Sigmoid colon (tissue), 7 donors: Measurements from ENCODE around the gene TTC31. TPM values are rescaled to one million over a fixed set of nuclear protein-coding genes. Genes with fewer than 3 reads are reported as not detected.

ENCODE experiments used
- DNase-seq: peaks from one replicate; pipeline ENCODE4 v3.0.0-alpha.2; 2019
- H3K27ac ChIP-seq, 4 donors: fragments of 200-600 bp; sonication (generic); one replicate each; pipeline ENCODE4 v1.5.1; 2016 to 2019; ENCODE audit warnings: mild to moderate bottlenecking in 1 of 4
- H3K27me3 ChIP-seq, 3 donors: fragments of 200-600 bp; sonication (generic); one replicate each; pipeline ENCODE4 v1.5.1; 2019; ENCODE audit warnings: mild to moderate bottlenecking in 1 of 3
- H3K36me3 ChIP-seq, 4 donors: fragments of 200-600 bp; sonication (generic); one replicate each; pipeline ENCODE4 v1.5.1; 2016 to 2019
- H3K4me1 ChIP-seq, 4 donors: fragments of 200-600 bp; sonication (generic); one replicate each; pipeline ENCODE4 v1.5.1; 2017 to 2019
- H3K4me3 ChIP-seq, 4 donors: fragments of 200-600 bp; sonication (generic); one replicate each; pipeline ENCODE4 v1.5.1; 2017 to 2019; ENCODE audit warnings: mild to moderate bottlenecking in 2 of 4, moderate library complexity in 1 of 4
- H3K9me3 ChIP-seq, 4 donors: fragments of 200-600 bp in 3 of 4; sonication (generic) in 3 of 4; one replicate each; pipeline versions ENCODE4 v1.5.1 to v1.6.1; 2013 to 2019
- EP300 ChIP-seq, 4 donors: sonication (generic); formaldehyde crosslinking; IDR thresholded peaks; one replicate each; pipeline ENCODE4 v1.6.1; 2017; ENCODE audit warnings: antibody characterized with exemption in 4 of 4
- POLR2A ChIP-seq, 2 donors: fragments of 450-650 bp; IDR thresholded peaks; one replicate each; pipeline ENCODE4 v1.6.1; 2016; ENCODE audit warnings: antibody characterized with exemption in 2 of 2, mild to moderate bottlenecking in 2 of 2, moderate library complexity in 2 of 2
- POLR2AphosphoS5 ChIP-seq, 4 donors: sonication (generic); formaldehyde crosslinking; IDR thresholded peaks; one replicate each; pipeline ENCODE4 v1.6.1; 2017; ENCODE audit warnings: antibody characterized with exemption in 4 of 4
- WGBS, 2 donors: extraction: QIAGEN DNeasy Blood & Tissue Kit; methylation state at CpG; one replicate each; pipeline ENCODE4 v1.1.7; 2013; 5-methylcytosine and 5-hydroxymethylcytosine counted together
- intact Hi-C: fragments of 100-400 bp; cut with DNase I; formaldehyde crosslinking; loops from one replicate; pipeline ENCODE4 v1.15.1; 2023
- polyA plus RNA-seq, 3 donors: library from polyadenylated mRNA; stranded (reverse); fragments of 200-250 nt; gene quantifications; one replicate each; pipeline ENCODE4 v1.2.3, GENCODE V29; 2013
- total RNA-seq, 4 donors: library from RNA; depleted of rRNA; stranded (reverse); fragments of >200 nt; gene quantifications; one replicate each; pipeline ENCODE4 v1.1.0, GENCODE V29; 2016
- TF ChIP-seq, protein P1 (sequence below), 4 experiments: fragments of 450-650 bp in 3 of 4; fragments of 200-600 bp in 1 of 4; IDR thresholded peaks; one replicate each; pipeline ENCODE4 v1.5.1; 2016 to 2019; ENCODE audit warnings: antibody characterized with exemption in 4 of 4, mild to moderate bottlenecking in 3 of 4, moderate library complexity in 2 of 4
- donor health status: healthy with polysubstance abuse.
- donor health status: Bipolar disorder and iron deficiency.
- donor health status: healthy.

TTC31 gene
- total and polyA plus RNA-seq, 7 donors, result 12.7 to 29.6 (median 22.4) TPM

DNA sequence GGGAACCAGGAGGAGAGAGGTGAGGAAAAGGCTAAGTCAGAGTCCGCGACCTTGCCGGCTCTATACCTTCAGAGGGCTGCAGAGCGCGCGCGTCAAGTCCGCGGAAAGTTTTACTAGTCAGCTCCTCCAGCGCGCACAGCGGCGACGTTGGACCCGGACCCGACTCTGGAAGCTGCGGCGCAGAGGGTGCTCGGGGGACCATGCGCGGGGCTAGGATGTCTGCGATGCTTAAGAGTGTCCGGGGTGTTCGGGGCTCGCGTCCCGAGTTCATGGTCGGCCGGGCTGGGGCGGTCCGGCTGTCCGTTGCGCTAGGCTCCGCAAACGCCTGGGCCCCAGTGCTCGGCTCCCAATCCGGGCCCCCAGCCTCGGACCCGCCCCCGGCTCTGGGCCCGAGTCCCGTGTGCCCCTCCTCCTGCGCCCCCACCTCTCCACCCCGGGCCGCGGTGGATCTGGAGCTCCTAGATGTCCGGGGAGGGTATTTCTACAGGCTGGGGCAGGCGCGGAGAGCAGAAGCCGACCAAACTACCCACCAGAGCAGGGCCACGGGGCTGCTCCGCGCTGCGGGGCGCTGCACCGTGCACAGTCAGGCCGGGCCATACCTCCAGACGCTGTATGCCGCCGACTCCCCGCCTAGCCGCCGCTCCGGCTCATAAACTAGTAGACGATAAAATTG is 16.5 kb downstream of the TTC31 start, which contains the start of gene LBX2:
Gene LBX2, minus strand, starts transcription at position 337 of the 673 bp plus-strand sequence. Its CDS starts 66 bp downstream, at position 271.
- H3K4me1 ChIP-seq, result peaks cover 0 to 45% (median 39%) of the 10 kb centered on the region in 4 donors
- H3K27ac ChIP-seq, result no peak within 1 kb of the TSS
- intact Hi-C loops, result no loop called here
- WGBS, 2 donors, result 2 to 3% methylated on average over 65 of the region's 65 CpGs
- H3K9me3 ChIP-seq, result no peaks in the 10 kb centered on the region
- peak within 1 kb of the TSS in 2 of 4 donors; percentile 36 to 44 for H3K4me3 ChIP-seq
- H3K36me3 ChIP-seq, result peaks cover 0 to 2% (median 0%) of the 10 kb centered on the region in 4 donors
- DNase-seq, result no peak
- H3K27me3 ChIP-seq, result peaks cover 49 to 78% (median 55%) of the 10 kb centered on the region in 3 donors
- TF ChIP-seq EP300 (IDR thresholded peaks at IDR 0.05), result no peak
- TF ChIP-seq, protein P1, sequence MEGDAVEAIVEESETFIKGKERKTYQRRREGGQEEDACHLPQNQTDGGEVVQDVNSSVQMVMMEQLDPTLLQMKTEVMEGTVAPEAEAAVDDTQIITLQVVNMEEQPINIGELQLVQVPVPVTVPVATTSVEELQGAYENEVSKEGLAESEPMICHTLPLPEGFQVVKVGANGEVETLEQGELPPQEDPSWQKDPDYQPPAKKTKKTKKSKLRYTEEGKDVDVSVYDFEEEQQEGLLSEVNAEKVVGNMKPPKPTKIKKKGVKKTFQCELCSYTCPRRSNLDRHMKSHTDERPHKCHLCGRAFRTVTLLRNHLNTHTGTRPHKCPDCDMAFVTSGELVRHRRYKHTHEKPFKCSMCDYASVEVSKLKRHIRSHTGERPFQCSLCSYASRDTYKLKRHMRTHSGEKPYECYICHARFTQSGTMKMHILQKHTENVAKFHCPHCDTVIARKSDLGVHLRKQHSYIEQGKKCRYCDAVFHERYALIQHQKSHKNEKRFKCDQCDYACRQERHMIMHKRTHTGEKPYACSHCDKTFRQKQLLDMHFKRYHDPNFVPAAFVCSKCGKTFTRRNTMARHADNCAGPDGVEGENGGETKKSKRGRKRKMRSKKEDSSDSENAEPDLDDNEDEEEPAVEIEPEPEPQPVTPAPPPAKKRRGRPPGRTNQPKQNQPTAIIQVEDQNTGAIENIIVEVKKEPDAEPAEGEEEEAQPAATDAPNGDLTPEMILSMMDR (IDR thresholded peaks at IDR 0.05), result no peak
- no peak for TF ChIP-seq POLR2AphosphoS5 (IDR thresholded peaks at IDR 0.05)
- no peak for TF ChIP-seq POLR2A (IDR thresholded peaks at IDR 0.05)

DNA sequence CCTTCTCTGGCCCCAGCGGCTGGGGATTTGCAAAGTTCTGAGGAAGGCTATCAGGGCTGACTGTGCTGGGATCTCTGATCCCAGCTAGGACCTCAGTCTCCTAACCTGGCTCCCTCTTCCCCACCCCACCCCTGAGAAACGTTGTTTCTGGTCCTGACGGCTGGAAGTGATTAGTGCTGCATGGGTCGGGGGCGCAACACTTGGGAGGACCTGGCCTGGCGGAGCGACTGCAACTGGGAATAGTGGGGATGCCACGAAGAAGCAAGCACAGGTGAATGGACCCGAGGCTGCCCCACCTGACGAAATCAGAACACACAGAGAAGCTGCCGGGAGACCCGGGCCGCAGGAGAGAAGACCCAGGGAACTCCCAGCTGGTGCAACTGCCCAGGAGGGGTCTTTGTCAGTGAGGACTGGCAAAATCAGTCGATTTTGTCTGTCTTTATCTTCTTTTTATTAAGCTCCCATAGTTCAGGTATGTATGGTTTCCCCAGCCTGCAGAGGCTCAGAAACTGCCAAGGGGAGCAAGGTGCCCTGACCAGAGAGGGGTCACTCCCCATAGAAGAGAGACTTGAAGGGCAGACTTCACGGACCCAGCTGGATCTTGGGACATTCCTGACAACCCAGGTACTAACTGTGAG is 17.2 kb downstream of the TTC31 start:
- TF ChIP-seq EP300 (IDR thresholded peaks at IDR 0.05), result no peak
- TF ChIP-seq POLR2A (IDR thresholded peaks at IDR 0.05), result no peak
- TF ChIP-seq POLR2AphosphoS5 (IDR thresholded peaks at IDR 0.05), result no peak
- TF ChIP-seq, protein P1 (IDR thresholded peaks at IDR 0.05), result no peak
- Histone ChIP-seq H3K4me1 (peaks cover 0 to 50% (median 39%) of the 10 kb centered on the region in 4 donors), H3K27ac (no peak overlapping the region), H3K27me3 (peaks cover 49 to 85% (median 55%) of the 10 kb centered on the region in 3 donors), H3K9me3 (no peaks in the 10 kb centered on the region), H3K36me3 (peaks cover 0 to 8% (median 3%) of the 10 kb centered on the region in 4 donors), H3K4me3 (peak overlapping the region in 2 of 4 donors; percentile 36 to 44)
- 62 to 65% methylated on average over 15 of the region's 15 CpGs for WGBS, 2 donors
- DNase-seq, result no peak
- intact Hi-C loops, result no loop called here

DNA sequence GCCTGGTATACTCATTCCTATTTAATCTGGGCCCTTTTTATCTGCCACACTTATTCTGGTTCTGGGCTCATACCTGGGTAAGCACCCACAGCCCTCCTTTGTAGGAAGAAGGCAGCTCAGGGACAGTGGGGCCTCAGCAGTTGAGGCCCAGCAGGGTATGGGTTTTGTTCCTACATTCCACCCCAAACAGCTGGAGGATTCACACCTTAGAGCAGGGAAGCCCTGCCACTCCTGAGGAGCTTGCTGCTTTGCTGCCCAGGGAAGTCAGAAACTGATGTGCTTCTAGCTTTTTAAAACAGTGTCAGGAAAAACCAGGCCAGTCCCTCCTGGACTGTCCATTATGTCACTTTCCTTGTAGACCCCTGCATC is 17.7 kb downstream of the TTC31 start:
- peaks cover 49 to 90% (median 55%) of the 10 kb centered on the region in 3 donors for H3K27me3 ChIP-seq
- H3K36me3 ChIP-seq, result peaks cover 0 to 13% (median 8%) of the 10 kb centered on the region in 4 donors
- no peak for DNase-seq
- H3K4me1 ChIP-seq, result peaks cover 0 to 54% (median 44%) of the 10 kb centered on the region in 4 donors
- no peaks in the 10 kb centered on the region for H3K9me3 ChIP-seq
- intact Hi-C loops, result no loop called here
- H3K27ac ChIP-seq, result no peak overlapping the region
- no peak overlapping the region for H3K4me3 ChIP-seq
- TF ChIP-seq POLR2AphosphoS5 (IDR thresholded peaks at IDR 0.05) (no peak), EP300 (IDR thresholded peaks at IDR 0.05) (no peak), POLR2A (IDR thresholded peaks at IDR 0.05) (no peak)
- TF ChIP-seq, protein P1 (IDR thresholded peaks at IDR 0.05), result no peak

DNA sequence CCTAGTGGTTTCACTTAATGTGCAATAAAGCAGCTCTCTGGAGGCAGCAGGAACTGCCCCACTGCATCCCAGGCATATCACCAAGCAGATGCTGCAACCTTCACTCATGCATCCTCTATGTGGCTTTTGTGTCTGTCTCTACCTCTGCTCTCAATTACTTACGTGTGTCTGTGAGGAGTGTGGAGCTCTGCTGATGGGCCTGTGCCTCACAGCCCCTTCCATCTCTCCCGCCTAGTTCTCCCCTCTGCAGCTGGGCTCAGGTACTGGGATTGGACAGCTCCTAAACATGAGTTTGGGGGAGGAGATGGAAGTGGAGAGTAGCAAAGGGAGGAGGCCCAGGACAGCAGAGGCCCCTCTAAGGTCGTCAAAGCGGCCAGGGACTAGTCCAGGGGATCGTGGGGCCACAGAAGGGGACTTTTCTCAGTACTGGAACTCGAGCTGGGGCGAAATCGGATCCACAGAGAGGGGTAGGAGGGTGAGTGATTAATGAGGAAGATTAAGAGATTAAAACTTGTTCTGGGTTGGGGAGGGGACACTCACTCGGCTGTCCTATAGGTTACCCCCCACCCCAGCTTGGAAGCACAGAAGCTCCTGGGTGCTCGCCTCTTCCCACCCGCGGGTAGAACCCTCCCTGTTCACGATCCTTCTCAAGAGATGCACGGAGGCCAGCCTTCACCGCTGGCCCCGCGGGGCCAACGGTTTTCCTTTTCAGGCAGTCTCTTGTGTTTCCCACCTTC is 18.6 kb downstream of the TTC31 start:
- 79 to 86% methylated on average over 18 of the region's 18 CpGs for WGBS, 2 donors
- H3K27ac ChIP-seq, result no peak overlapping the region
- H3K4me1 ChIP-seq, result peaks cover 0 to 63% (median 53%) of the 10 kb centered on the region in 4 donors
- no peaks in the 10 kb centered on the region for H3K9me3 ChIP-seq
- DNase-seq, result no peak
- no peak overlapping the region for H3K4me3 ChIP-seq
- peaks cover 0 to 20% (median 12%) of the 10 kb centered on the region in 4 donors for H3K36me3 ChIP-seq
- intact Hi-C loops, result no loop called here
- TF ChIP-seq EP300 (IDR thresholded peaks at IDR 0.05) (no peak), POLR2A (IDR thresholded peaks at IDR 0.05) (no peak), POLR2AphosphoS5 (IDR thresholded peaks at IDR 0.05) (no peak)
- TF ChIP-seq, protein P1 (IDR thresholded peaks at IDR 0.05), result no peak
- H3K27me3 ChIP-seq, result peaks cover 49 to 99% (median 55%) of the 10 kb centered on the region in 3 donors
